Naive thymus-derived CD4-positive, alpha-beta T cell (primary cell): ENCODE results near the gene TCEAL9. TPM values are rescaled to one million over a fixed set of nuclear protein-coding genes. Genes with fewer than 3 reads are reported as not detected.
A peak's percentile ranks its signal among the peaks of the same experiment; 100 is the strongest.

ENCODE experiments used
- ATAC-seq: fragments of 150-1000 bp; cut with Tn5 transposase; 2 replicates; pipeline ENCODE4 v1.10.0; 2021; ENCODE audit warnings: mild to moderate bottlenecking, moderate library complexity
- CTCF ChIA-PET: fragments of 350-600 bp; sonication (Branson Sonifier 250); formaldehyde crosslinking; loops from one replicate; lab custom pipeline; 2021; ENCODE audit warnings: antibody characterized with exemption; lab: Charles Lee
- POLR2A ChIA-PET: fragments of 350-600 bp; sonication (Branson Sonifier 250); formaldehyde crosslinking; loops from one replicate; lab custom pipeline; 2021; ENCODE audit warnings: antibody characterized with exemption, inconsistent platforms; lab: Charles Lee
- DNase-seq, 9 donors: peaks; one replicate each; pipeline versions ENCODE4 v3.0.0 to v3.0.0-alpha.2; 2020 to 2022; ENCODE audit warnings: mixed read lengths in 1 of 9
- H3K27ac ChIP-seq: one replicate; pipeline ENCODE4 v1.7.0; 2013; ENCODE audit warnings: mild to moderate bottlenecking, low read depth, low read length, moderate library complexity
- H3K27me3 ChIP-seq, 2 donors: one replicate each; pipeline ENCODE4 v1.7.0; 2013; ENCODE audit warnings: low read length in 2 of 2, mild to moderate bottlenecking in 2 of 2, moderate library complexity in 2 of 2; ENCODE audit not compliant: control insufficient read depth in 2 of 2, insufficient read depth in 2 of 2
- H3K36me3 ChIP-seq, 3 experiments: 1 replicate in 2 of 3; 2 replicates in 1 of 3; pipeline ENCODE4 v1.7.0; 2013; ENCODE audit warnings: low read length in 3 of 3, mild to moderate bottlenecking in 3 of 3, moderate library complexity in 1 of 3; ENCODE audit not compliant: insufficient read depth in 3 of 3, control insufficient read depth in 2 of 3
- H3K4me1 ChIP-seq, 2 donors: one replicate each; pipeline ENCODE4 v1.7.0; 2013; ENCODE audit warnings: low read length in 2 of 2, mild to moderate bottlenecking in 2 of 2, moderate library complexity in 1 of 2; ENCODE audit not compliant: control insufficient read depth in 2 of 2, insufficient read depth in 2 of 2
- H3K4me3 ChIP-seq: 2 replicates; pipeline ENCODE4 v1.7.0; 2013; ENCODE audit warnings: mild to moderate bottlenecking, low read length
- H3K9me3 ChIP-seq, 3 experiments: 1 replicate in 2 of 3; 2 replicates in 1 of 3; pipeline ENCODE4 v1.7.0; 2013; ENCODE audit warnings: low read length in 3 of 3; ENCODE audit not compliant: control insufficient read depth in 2 of 3
- H3K27ac Mint-ChIP-seq, 9 donors: one replicate each; pipeline ENCODE4 v1.8.0; 2020 to 2022; ENCODE audit warnings: mixed read lengths in 9 of 9, mild to moderate bottlenecking in 8 of 9, moderate library complexity in 5 of 9, inconsistent platforms in 2 of 9
- H3K27me3 Mint-ChIP-seq, 5 donors: one replicate each; pipeline ENCODE4 v1.8.0; 2021 to 2022; ENCODE audit warnings: mixed read lengths in 5 of 5, mild to moderate bottlenecking in 1 of 5
- H3K36me3 Mint-ChIP-seq, 5 donors: one replicate each; pipeline ENCODE4 v1.8.0; 2020 to 2022; ENCODE audit warnings: mixed read lengths in 5 of 5, mild to moderate bottlenecking in 3 of 5, inconsistent platforms in 1 of 5
- H3K4me1 Mint-ChIP-seq, 7 donors: one replicate each; pipeline ENCODE4 v1.8.0; 2020 to 2022; ENCODE audit warnings: mixed read lengths in 7 of 7, mild to moderate bottlenecking in 3 of 7, inconsistent platforms in 1 of 7
- H3K4me3 Mint-ChIP-seq, 10 donors: one replicate each; pipeline ENCODE4 v1.8.0; 2020 to 2022; ENCODE audit warnings: mild to moderate bottlenecking in 10 of 10, mixed read lengths in 10 of 10, moderate library complexity in 6 of 10, inconsistent platforms in 2 of 10
- H3K9me3 Mint-ChIP-seq, 11 donors: one replicate each; pipeline ENCODE4 v1.8.0; 2020 to 2022; ENCODE audit warnings: mixed read lengths in 11 of 11, mild to moderate bottlenecking in 4 of 11, inconsistent platforms in 1 of 11, moderate library complexity in 1 of 11
- intact Hi-C, 2 donors: fragments of 100-400 bp; cut with micrococcal nuclease; formaldehyde crosslinking; loops; one replicate each; pipeline ENCODE4 v1.15.1; 2023
- polyA plus RNA-seq, 2 donors: library from polyadenylated mRNA; unstranded; fragments of 300-500 nt; fragmentation: Illumina TruSeq; gene quantifications; one replicate each; pipeline ENCODE4 v1.2.3, GENCODE V29; 2021
- total RNA-seq, 6 experiments: library from RNA in 5 of 6; stranded (reverse) in 5 of 6; gene quantifications; 1 replicate in 5 of 6; 2 replicates in 1 of 6; pipeline ENCODE4 v1.2.3 and lab custom pipeline; 2021 to 2026

TCEAL9 gene
- total and polyA plus RNA-seq, 7 experiments from 2014 or later: 0.51 to 5.8 (median 1.1) TPM

DNA sequence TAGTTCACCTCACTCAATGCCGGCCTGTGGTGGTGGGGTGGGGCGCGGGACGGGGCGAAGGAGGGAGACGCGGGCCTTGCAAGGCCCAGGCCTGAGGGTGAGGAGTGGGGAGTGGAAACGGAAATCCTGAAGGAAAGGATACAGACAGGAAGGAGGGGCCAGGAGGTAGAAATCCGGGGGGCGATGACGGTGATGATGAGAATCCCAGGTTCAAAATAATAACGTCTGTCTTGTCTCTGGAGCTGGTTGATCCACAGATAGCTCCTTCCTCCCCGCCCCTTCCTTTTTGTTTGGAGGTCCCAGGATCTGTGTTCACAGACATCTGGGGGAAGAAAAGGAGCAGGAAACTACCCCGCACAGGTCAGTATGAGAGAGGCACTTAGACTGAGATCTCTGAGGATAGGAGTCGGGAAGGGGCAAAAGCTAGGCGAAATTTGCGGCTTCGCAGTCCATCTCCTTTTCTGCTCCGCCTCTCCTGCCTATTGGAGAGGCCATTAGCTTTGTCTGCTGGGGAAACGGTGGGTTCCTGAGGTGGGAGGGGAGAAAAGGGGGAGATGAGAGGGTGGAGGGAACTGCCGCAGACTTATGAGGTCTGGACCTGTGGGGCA lies 25.5 kb upstream of the TCEAL9 start:
- no peak overlapping the region for H3K27ac ChIP-seq
- intact Hi-C loops: no loop called here
- POLR2A ChIA-PET: no interaction called here

DNA sequence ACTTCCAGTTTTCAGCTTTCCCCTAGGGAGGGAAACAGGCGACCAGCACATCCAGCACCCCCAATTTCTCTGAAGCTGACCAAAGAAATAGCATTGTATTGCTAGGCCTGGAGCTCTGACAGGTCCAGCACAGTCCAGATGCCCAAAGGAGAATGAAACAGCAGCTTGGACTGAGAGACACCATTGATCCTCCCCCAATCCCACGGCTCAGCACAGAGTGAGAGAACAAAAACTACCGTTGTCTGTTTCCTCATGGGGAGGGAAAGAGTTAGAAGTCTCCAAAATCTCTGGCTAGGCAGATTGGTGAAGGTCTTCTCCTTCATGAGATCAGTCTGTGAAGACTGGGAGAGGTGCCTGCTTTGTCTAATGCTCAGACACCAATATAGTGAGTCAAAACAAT lies 17.6 kb upstream of the TCEAL9 start:
- Histone ChIP-seq H3K9me3 (no peaks in the 10 kb centered on the region), H3K36me3 (no peaks in the 10 kb centered on the region), H3K4me3 (no peak overlapping the region), H3K4me1 (no peaks in the 10 kb centered on the region), H3K27me3 (no peaks in the 10 kb centered on the region), H3K27ac (no peak overlapping the region)
- ChIA-PET CTCF (interaction anchor here (1.1 to 1.5 kb wide), 3 partner anchors 90 to 125 kb away, joined by 3 to 6 read pairs (median 5); no protein-coding TSS in a partner anchor), POLR2A (no interaction called here)
- H3K9me3 Mint-ChIP-seq: no peaks in the 10 kb centered on the region
- H3K27me3 Mint-ChIP-seq: peaks cover 0 to 14% (median 0%) of the 10 kb centered on the region in 5 donors
- no peaks in the 10 kb centered on the region for H3K36me3 Mint-ChIP-seq
- H3K4me3 Mint-ChIP-seq: no peak overlapping the region
- no peak for ATAC-seq
- no peak for DNase-seq
- intact Hi-C loops: no loop called here
- no peak overlapping the region for H3K27ac Mint-ChIP-seq
- peaks cover 0 to 5% (median 4%) of the 10 kb centered on the region in 7 donors for H3K4me1 Mint-ChIP-seq

More for the DNA sequence above, 25.5 kb upstream of the TCEAL9 start:
- peak overlapping the region in 1 of 10 donors; percentile 32 for H3K4me3 Mint-ChIP-seq
- H3K9me3 Mint-ChIP-seq: no peaks in the 10 kb centered on the region
- ATAC-seq (no peak), DNase-seq (no peak)
- Histone ChIP-seq H3K4me3 (no peak overlapping the region), H3K9me3 (no peaks in the 10 kb centered on the region), H3K27me3 (no peaks in the 10 kb centered on the region), H3K4me1 (no peaks in the 10 kb centered on the region), H3K36me3 (no peaks in the 10 kb centered on the region)
- peaks cover 0 to 6% (median 0%) of the 10 kb centered on the region in 7 donors for H3K4me1 Mint-ChIP-seq
- peaks cover 18 to 26% (median 19%) of the 10 kb centered on the region in 5 donors for H3K27me3 Mint-ChIP-seq
- H3K36me3 Mint-ChIP-seq: no peaks in the 10 kb centered on the region
- CTCF ChIA-PET: no interaction called here
- no peak overlapping the region for H3K27ac Mint-ChIP-seq

DNA sequence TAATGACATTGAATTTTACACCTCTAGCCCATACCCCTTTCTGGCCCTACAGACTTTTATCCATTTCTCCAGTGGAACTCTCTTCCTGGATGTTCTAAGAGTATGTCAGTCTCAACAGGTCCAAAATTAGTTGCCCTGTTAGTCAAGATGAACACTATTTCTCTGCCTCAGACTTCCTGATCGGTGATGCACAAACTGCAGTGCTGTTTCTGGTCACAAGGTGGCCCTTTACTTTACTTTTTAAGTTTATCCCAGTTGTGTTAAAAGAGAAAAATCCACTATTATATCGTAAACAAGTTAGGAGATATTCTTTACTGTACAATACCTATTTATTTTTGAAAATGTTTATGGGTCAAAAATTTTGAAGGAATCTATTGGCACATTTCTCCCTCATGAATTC lies 13.2 kb upstream of the TCEAL9 start:
- Mint-ChIP-seq H3K27ac (peak overlapping the region in 2 of 9 donors; percentile 13 to 23), H3K27me3 (peaks cover 0 to 8% (median 0%) of the 10 kb centered on the region in 5 donors), H3K9me3 (no peaks in the 10 kb centered on the region), H3K4me1 (peaks cover 0 to 5% (median 4%) of the 10 kb centered on the region in 7 donors), H3K36me3 (no peaks in the 10 kb centered on the region), H3K4me3 (no peak overlapping the region)
- ATAC-seq (peak; percentile 46), DNase-seq (peak in 7 of 9 donors; percentile 7 to 55 (median 33))
- ChIA-PET POLR2A (no interaction called here), CTCF (interaction anchor here (1.0 to 1.7 kb wide), 3 partner anchors 118 to 121 kb away, joined by 4 to 11 read pairs (median 6); no protein-coding TSS in a partner anchor)
- H3K9me3 ChIP-seq: no peaks in the 10 kb centered on the region
- intact Hi-C loops: loop anchor here (1.0 to 10.0 kb wide), 6 partner anchors 14 to 146 kb away; partner anchors contain the start of genes BEX3 (in 1 of the 2), TCEAL8 (in 1 of the 2) and TCEAL9 (in 1 of the 2)
- H3K27me3 ChIP-seq: no peaks in the 10 kb centered on the region
- no peak overlapping the region for H3K4me3 ChIP-seq
- H3K4me1 ChIP-seq: no peaks in the 10 kb centered on the region
- no peak overlapping the region for H3K27ac ChIP-seq
- H3K36me3 ChIP-seq: no peaks in the 10 kb centered on the region

DNA sequence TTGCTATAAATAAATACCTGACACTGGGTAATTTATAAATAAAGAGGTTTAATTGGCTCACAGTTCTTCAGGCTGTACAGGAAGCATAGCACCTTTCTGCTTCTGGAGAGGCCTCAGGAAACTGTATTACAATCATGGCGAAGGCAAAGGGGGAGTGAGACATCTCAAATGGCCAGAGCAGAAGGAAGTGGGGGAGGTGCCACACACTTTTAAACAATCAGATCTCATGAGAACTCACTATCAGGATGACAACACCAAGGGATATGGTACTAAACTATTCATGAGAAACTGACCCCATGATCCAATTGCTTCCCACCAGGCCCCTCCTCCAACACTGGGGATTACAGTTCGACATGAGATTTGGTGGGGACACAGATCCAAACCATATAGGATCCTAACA lies 11.7 kb upstream of the TCEAL9 start:
- H3K9me3 ChIP-seq: no peaks in the 10 kb centered on the region
- Mint-ChIP-seq H3K27ac (no peak overlapping the region), H3K9me3 (no peaks in the 10 kb centered on the region), H3K36me3 (no peaks in the 10 kb centered on the region), H3K27me3 (peaks cover 0 to 8% (median 0%) of the 10 kb centered on the region in 5 donors), H3K4me1 (peaks cover 0 to 5% (median 4%) of the 10 kb centered on the region in 7 donors), H3K4me3 (no peak overlapping the region)
- DNase-seq (no peak), ATAC-seq (no peak)
- CTCF ChIA-PET: no interaction called here
- H3K27ac ChIP-seq: no peak overlapping the region
- intact Hi-C loops: loop anchor here in 1 of 2 donors (10.0 kb wide), 1 partner anchor 90 kb away; the partner anchor contains the start of gene TCEAL8
- no peaks in the 10 kb centered on the region for H3K36me3 ChIP-seq
- no peaks in the 10 kb centered on the region for H3K4me1 ChIP-seq
- POLR2A ChIA-PET: no interaction called here
- no peaks in the 10 kb centered on the region for H3K27me3 ChIP-seq
- no peak overlapping the region for H3K4me3 ChIP-seq

DNA sequence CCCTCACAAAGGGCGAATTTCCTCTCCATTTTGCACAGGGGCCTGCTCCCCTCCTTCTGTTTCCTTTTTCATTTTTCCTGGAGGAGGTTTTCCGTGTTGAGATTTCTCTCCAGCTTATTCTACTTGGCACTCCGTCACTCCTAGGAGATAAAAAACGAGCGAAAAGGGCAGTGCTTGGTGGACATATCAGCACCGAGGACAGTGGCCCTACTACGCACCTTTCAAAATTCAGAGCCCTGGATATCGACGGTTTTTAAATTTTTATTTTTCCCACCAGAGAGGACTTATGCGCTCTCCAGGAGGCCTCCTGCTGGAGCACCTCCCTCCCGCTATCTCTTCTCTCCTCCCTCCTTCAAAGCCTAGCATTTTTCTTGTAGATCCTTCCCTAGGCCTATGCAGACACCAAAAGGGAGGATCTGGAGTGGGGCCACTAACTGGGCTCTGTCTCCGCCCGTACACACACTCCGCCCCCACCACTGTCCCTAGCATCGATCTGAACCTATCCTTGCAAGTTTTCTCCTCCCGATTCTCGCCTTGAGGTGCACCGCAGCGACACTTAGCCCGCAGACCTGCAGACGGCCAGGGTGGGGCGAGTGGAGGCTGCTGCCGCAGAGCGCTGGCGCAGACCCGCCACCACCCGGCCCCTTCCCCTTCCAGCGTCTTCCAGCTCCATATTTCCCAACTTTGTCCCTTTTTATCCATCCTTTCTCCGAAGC lies 8.5 kb upstream of the TCEAL9 start:
- Mint-ChIP-seq H3K4me3 (no peak overlapping the region), H3K4me1 (peaks cover 0 to 5% (median 3%) of the 10 kb centered on the region in 7 donors), H3K27ac (no peak overlapping the region), H3K9me3 (no peaks in the 10 kb centered on the region), H3K27me3 (peaks cover 0 to 8% (median 0%) of the 10 kb centered on the region in 5 donors), H3K36me3 (no peaks in the 10 kb centered on the region)
- CTCF ChIA-PET: interaction anchor here (1.1 to 1.7 kb wide), 2 partner anchors 117 to 142 kb away, joined by 3 to 8 read pairs; no protein-coding TSS in a partner anchor
- no peaks in the 10 kb centered on the region for H3K36me3 ChIP-seq
- H3K9me3 ChIP-seq: no peaks in the 10 kb centered on the region
- H3K4me3 ChIP-seq: no peak overlapping the region
- no peaks in the 10 kb centered on the region for H3K4me1 ChIP-seq
- no peaks in the 10 kb centered on the region for H3K27me3 ChIP-seq
- H3K27ac ChIP-seq: no peak overlapping the region
- POLR2A ChIA-PET: interaction anchor here (1.2 kb wide), 1 partner anchor 9 kb away, joined by 4 read pairs; no protein-coding TSS in a partner anchor
- ATAC-seq (no peak), DNase-seq (no peak)
- intact Hi-C loops: loop anchor here in 1 of 2 donors (10.0 kb wide), 1 partner anchor 93 kb away; the partner anchor contains the start of gene TCEAL8

DNA sequence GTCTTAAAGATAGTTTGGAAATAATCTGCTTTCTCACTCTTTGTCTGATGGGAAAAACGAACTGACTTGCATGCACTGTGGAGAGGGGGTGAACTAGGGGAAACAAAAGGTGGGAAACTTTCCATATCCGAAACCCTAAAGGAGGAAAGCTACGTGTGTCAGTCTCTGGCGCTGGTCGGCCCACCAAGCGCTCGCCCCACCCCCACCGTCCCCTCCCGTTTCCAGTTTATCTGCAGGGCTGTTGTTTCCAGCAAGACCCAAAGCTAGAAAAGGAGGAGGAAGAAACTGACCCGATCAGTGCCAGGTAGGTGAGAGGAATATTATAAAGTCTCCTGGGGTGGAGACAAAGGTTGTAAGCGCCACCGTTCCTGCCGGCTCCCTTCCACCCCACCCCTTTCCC lies 552 bp downstream of the TCEAL9 start:
- H3K36me3 Mint-ChIP-seq: no peaks in the 10 kb centered on the region
- DNase-seq (no peak), ATAC-seq (no peak)
- ChIA-PET POLR2A (interaction anchor here (1.2 kb wide), 1 partner anchor 10 kb away, joined by 4 read pairs; no protein-coding TSS in a partner anchor), CTCF (no interaction called here)
- peak overlapping the region; percentile 52 for H3K27ac ChIP-seq
- H3K4me1 Mint-ChIP-seq: peaks cover 0 to 20% (median 11%) of the 10 kb centered on the region in 7 donors
- H3K27me3 ChIP-seq: no peaks in the 10 kb centered on the region
- H3K4me1 ChIP-seq: no peaks in the 10 kb centered on the region
- H3K9me3 ChIP-seq: no peaks in the 10 kb centered on the region
- intact Hi-C loops: loop anchor here in 1 of 2 donors (2.0 kb wide), 2 partner anchors 14 to 20 kb away; partner anchors contain the start of gene BEX3
- H3K4me3 Mint-ChIP-seq: peak overlapping the region; percentile 79 to 91 (median 88)
- peaks cover 0 to 8% (median 0%) of the 10 kb centered on the region in 5 donors for H3K27me3 Mint-ChIP-seq
- no peaks in the 10 kb centered on the region for H3K36me3 ChIP-seq
- H3K27ac Mint-ChIP-seq: peak overlapping the region in 5 of 9 donors; percentile 12 to 88 (median 72)
- H3K9me3 Mint-ChIP-seq: peaks cover 0 to 3% (median 0%) of the 10 kb centered on the region in 11 donors
- peak overlapping the region; percentile 62 for H3K4me3 ChIP-seq
